ENCODE results near the gene KRT4.

KRT4 gene

DNA sequence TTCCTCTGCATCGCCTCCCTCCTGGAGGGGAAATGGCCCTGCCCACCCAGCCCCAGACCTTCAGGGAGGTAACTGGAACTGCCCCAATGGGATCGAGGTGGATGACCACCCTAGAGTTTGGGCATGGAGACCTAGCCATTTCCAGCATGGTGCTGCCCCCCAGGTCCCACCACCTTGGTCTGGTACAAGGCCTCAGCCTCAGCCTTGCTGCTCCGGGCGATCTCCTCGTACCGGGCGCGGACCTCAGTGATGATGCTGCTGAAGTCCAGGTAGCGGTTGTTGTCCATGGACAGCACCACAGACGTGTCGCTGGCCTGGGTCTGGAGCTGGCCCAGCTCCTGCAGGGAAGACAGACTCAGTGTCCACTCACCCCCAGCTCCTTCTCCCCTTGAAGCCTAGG lies 30.5 kb upstream of the KRT4 start:
- no peak for TF ChIP-seq ZNF274 (IDR thresholded peaks at IDR 0.05; ENCODE audit: low read depth, low read length)
- no peak overlapping the region for H3K4me3 ChIP-seq (ENCODE audit: low read length)

DNA sequence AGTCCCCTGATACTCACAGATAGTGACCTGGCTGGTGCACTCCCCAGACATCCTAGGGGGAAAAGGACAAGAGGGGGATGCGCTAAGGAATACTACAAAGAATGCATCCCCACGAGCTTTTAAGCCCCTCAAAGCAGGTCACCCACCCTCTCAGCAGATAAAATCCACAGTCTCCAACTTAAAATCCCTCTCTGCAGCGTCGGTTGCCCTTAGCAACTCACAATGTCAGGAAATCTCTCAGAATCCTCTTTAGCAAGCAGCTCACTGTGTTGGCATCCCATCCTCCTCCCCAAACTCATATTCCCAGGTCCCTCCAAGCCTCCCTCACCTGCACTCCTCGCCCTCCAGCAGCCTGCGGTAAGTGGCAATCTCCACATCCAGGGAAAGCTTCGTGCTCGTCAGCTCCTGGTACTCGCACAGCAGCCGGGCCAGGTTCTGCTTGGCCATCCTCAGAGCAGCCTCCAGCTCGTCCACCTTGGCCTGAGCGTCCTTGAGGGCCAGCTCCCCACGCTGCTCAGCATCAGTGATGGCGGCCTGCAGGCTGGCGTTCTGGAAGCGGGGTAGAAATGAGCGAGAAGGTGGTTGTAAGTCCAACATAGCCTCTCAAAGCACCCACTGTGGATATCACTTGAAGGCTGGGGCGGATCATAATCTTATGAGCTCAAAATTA lies 25.7 kb upstream of the KRT4 start:
- no peak overlapping the region for H3K4me3 ChIP-seq (ENCODE audit: low read length)
- no peak for TF ChIP-seq ZNF274 (IDR thresholded peaks at IDR 0.05; ENCODE audit: low read depth, low read length)

DNA sequence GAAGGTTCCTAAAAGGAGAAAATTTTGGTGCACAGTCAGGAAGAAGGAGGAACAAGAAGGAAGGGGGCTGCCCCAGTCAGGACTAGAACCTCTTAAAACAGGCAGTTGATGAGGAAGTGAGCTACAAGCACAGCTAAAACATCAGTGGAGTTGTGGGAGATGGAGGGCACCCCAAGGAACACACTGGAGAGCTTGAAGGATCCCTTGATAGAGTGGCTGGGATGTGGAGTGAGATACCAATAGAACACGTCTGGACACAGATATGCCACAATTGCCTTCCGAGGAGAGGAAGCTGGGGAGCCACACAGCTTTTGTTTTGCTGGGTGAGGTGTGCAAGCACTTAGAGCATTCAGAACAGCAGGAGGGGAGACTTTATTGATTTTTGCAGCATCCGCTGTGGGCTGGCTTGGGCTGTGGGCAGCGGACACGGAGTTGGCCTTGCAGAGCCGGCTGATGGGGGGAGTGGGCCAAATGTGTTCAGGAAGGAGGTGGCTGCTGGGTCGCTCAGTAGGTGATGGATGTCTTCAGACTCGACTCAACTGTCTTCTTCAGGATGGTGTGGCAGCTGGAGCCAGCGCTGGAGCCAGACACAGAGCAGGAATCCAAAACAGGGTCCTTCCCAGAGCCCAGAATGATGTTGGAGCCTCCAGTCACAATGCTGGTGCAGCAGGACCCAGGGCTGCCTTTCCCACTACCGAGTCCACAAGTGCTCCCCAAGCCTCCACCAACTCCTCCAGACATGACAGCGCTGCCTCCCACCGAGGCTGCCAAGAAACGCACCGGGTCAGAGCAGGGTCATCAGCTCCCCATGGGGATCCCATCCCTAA lies 24.9 kb upstream of the KRT4 start:
- no peak for TF ChIP-seq ZNF274 (IDR thresholded peaks at IDR 0.05; ENCODE audit: low read depth, low read length)
- H3K4me3 ChIP-seq (ENCODE audit: low read length) = no peak overlapping the region

DNA sequence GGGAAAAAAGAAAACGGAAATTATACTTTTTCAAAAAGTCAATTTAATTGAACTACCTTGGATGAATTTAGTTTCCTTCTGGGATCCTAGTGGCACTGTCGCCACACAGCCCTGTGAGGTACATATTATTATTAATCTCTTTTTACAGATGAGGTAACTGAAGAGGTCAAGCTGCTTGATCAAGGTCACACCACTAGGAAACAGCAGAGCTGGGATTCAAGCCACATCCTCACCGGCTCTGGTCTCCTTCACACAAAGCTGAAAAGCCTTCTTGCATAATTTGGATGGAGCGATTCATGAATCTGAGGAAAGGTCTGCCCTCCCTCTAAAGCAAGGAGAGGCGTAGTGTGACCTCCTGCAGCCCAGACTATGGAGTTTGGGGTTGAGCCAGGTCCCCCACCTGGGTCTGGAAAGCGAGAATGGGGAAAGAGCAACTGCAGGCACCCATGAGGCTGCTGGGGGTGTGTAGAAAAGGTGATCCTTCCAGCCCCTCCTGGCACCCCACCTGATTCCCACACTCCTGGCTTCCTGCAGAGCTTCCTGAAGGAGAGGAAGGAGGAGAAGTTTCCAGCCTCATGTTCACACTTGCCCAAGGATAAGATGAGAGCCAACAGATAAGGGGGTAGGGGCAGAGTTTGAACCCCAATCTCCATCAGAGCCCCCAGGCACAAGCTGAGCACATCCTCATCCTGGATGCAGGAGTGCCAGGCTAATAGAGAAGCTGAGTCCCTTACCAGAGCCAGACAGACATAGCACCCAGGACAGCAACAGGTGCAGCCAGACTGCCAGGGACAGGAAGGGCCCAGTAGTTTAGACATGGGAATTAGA lies 24.1 kb upstream of the KRT4 start:
- no peak overlapping the region for H3K4me3 ChIP-seq (ENCODE audit: low read length)
- TF ChIP-seq ZNF274 (IDR thresholded peaks at IDR 0.05; ENCODE audit: low read depth, low read length) = no peak

DNA sequence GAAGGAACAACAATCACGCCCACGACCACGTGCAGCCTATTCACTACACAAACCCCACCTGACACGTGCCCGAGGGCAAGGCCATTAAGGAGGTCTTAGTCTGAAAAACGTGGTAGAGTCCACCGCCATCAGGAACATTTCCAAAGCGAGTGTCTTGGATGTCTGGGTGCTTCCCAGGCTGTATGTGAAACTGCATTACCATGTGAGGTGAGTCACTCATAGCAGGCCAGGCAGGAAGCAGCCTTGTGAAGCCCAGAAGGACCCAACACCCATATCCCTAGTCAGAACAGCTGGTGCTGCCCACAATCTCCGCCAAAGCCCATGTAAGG lies 23.5 kb upstream of the KRT4 start:
- no peak for TF ChIP-seq ZNF274 (IDR thresholded peaks at IDR 0.05; ENCODE audit: low read depth, low read length)
- H3K4me3 ChIP-seq (ENCODE audit: low read length) = no peak overlapping the region

DNA sequence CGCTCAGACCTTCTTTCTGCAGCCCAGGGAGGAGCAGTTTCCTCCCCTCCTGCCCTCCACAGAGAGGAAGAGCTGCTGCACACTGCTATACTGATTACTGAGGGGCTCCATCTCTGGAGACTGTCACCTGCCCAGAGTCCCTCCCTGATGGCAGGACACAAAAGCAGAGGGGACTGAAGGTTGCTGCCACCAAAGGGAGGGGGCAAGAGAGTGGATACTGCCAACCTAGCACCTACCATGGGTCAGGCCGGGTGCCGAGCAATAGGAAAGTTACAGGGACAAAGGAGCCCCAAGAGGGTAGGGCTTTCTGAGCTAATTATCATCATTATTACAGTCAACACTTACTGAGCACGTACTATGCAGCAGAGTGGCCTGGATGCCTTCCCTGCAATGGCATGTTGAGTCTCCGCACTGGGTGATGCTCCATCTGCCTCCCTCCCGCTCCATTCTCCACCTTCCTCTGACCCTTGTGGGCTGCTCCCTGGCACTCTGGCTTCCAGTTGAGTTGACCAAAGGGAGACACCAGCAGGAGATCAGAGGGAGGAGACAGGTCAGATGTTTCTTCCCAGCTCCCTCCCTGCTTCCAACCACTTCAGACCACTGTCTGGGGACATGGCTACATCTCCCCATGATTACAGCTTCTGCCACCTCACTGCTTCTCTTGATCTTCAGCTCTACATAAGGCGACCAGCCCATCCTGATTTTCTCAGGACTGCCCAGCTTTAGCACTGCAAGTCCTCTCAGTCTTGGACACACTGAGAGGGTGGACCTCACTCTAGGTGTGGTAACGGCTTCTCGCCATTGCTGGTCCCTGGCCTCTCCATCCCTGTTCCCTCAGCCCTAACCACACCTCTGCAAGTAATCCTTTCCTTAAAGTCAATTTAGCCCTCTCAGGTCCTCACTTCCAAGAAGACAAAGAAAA lies 22.8 kb upstream of the KRT4 start:
- no peak for TF ChIP-seq ZNF274 (IDR thresholded peaks at IDR 0.05; ENCODE audit: low read depth, low read length)

DNA sequence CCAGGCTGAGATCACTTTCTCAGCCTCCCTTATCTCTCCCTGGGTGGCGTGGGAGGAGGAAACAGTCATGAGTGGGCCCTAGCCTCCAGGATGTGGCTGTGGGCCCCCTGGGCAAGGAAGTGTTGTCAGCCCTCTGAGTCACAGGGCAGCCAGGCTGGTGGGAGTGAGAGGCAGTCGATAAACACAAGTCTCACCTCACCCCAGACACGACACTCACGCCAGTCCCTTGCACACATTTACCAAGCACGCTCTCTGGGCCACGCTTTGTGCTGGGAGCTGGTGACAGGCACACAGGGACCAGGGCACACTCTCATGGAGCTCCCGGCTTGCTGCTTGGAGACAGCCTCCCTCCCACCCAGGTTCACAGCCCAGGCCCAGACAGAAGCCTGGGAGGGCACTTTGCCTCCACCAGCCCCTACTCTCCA lies 22.1 kb upstream of the KRT4 start:
- H3K4me3 ChIP-seq (ENCODE audit: low read length) = no peak overlapping the region
- no peak for TF ChIP-seq ZNF274 (IDR thresholded peaks at IDR 0.05; ENCODE audit: low read depth, low read length)

More for the DNA sequence above, 22.8 kb upstream of the KRT4 start:
- no peak overlapping the region for H3K4me3 ChIP-seq (ENCODE audit: low read length)

DNA sequence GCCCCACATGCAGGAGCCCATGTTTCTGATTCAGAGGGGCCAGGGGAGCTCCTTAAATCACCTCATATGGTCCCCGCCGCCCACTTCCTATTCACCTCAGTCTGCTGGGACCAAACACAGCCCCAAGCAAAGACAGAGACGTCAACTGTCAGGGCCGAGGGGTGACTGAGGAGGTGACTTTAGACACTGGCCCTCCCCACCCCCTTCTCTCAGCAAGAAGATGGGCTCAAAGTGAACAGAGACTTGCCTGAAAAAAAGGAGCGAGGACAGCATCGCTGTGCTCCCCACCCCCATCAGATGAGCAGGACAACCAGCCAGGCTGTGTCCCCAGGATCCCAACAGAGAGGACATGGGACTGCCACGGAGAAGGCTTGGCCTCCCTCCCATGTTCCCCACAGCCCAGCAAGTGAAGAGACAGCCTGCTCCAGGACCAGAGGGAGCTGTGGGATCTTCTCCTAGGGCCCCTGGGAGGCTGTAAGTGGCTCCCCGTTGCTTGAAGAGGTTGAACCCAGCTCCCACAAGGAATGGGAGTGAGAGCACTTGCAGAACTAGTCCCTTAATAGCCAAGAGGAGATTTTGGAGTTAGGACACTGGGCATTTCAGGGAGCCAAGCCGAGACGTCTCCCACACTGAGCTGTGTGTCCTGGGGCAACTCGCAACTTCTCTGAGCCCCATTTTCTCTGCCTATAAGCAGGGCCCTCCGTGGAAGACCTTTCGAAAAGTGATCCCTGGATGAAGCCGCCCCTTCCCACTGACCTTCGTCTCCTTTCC lies 21.5 kb upstream of the KRT4 start:
- TF ChIP-seq ZNF274 (IDR thresholded peaks at IDR 0.05; ENCODE audit: low read depth, low read length) = no peak
- no peak overlapping the region for H3K4me3 ChIP-seq (ENCODE audit: low read length)

DNA sequence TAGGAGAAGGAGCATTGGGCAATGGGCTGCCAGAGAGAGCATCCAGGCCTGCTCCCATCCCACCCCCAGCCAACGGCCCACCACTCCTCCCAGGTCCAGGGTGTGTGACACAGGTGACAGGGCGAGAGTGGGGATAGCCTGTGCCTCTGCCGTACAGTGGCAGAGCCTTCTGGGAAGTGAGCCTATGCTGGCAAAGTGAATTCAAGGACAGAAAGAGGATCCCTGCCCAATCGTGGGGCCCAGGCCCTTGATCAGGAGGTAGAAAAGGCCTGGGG lies 20.7 kb upstream of the KRT4 start:
- no peak overlapping the region for H3K4me3 ChIP-seq (ENCODE audit: low read length)
- no peak for TF ChIP-seq ZNF274 (IDR thresholded peaks at IDR 0.05; ENCODE audit: low read depth, low read length)

DNA sequence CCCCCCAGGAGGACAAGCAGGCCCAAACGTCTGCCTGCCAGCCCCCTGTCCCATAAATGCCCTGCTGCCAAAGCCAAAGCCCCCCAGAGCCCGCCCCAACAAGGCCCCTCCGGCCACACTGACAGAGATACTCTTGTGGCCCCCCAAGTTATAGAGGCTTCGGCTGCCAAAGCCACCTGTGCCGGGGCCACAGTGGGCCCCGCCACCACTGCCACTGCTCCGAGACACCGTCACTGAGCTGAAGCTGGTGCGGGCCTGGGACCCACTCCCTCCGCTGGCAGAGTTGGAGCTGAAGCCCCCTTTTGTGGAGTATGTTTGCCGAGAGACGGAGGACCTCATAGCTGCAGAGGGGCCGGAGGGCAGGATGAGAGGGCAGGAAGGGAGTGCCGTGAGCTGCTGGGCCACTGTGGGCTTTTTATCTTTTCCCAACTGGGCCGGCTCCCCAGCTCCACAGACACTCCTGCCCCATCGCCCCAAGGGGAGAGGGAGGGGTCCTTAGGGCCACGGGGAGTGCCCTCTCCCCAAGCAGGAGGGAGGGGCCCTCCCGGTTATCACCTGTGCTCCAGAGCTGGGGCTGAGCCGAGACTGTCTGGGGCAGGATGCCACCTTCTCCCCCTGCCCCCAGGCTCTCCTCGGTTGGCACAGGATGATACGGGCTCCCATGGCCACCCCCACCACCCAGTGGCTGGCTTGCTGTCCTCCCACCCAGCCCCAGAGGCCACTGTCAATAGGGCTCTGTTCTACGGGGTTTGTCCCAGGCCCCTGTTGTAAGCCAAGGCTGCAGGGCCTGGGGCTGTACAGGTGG lies 20.2 kb upstream of the KRT4 start, which contains the start of gene KRT79:
TSS of gene KRT79 (minus strand) at position 390 of the 805 bp plus-strand sequence. CDS start at position 339, 51 bp downstream.
- no peak for TF ChIP-seq ZNF274 (IDR thresholded peaks at IDR 0.05; ENCODE audit: low read depth, low read length)

DNA sequence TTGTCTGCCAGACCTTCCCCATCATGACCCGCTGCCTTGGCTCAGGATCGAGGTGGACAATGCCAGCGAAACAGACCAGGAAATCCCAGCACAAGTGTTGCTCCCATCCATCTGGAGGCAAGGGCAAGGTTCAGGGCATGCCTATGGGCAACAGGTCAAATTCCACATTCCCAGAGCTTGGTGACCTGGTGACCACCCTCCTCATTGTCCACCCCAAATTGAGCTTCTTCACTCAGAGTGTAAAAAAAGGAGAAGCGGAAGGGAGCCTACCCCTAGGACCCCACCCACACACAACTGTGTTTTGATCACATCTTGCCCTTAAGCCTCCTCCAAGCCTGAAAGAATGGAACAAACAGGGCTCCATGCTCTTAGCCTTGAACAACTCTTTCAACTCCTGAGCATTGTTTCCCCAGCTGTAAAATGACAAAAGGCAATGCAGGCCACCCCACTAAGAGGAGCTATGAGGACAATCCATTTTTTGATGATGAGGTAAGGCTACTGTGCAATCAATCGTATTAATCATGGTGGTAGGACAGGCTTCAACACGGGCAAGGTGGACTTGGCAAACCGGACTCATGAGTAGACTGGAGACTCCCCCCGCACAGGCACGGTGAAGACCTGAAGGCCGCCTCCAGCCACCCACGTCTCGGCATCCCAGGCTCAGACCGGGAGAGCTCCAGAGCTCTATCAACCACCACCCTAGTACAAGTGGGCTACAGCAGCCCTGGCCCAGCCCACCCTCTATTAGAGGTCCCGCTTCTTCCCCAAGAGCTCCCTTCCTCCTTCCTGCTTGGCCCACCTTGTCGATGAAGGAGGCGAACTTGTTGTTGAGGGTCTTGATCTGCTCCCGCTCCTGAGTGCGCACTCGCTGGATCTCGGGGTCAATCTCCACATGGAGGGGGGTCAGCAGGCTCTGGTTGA lies 19.3 kb upstream of the KRT4 start:
- no peak for TF ChIP-seq ZNF274 (IDR thresholded peaks at IDR 0.05; ENCODE audit: low read depth, low read length)
- no peak overlapping the region for H3K4me3 ChIP-seq (ENCODE audit: low read length)

More for the DNA sequence above, 20.2 kb upstream of the KRT4 start, which contains the start of gene KRT79:
- H3K4me3 ChIP-seq (ENCODE audit: low read length) = no peak within 1 kb of the TSS

Measured in GM08714 (cell line).